Panc1 (cell line): ENCODE measurements around the gene OSBPL9.

ENCODE experiments used
- CTCF ChIP-seq: fragments of 450-650 bp; IDR thresholded peaks from 2 replicates; pipeline ENCODE4 v1.5.1; 2017; ENCODE audit warnings: mild to moderate bottlenecking
- REST ChIP-seq, 2 experiments: IDR thresholded peaks; 2 replicates each; pipeline ENCODE4 v1.6.1; 2011 to 2012; ENCODE audit warnings: low read depth in 2 of 2, control low read depth in 1 of 2, low read length in 1 of 2, mild to moderate bottlenecking in 1 of 2, moderate library complexity in 1 of 2; ENCODE audit not compliant: insufficient read depth in 1 of 2

- no peak for TF ChIP-seq CTCF
- no peak for TF ChIP-seq REST (IDR thresholded peaks at IDR 0.05; ENCODE audit: insufficient read depth in 1 of 2, low read depth in 2 of 2, low read length in 1 of 2)
These were observed 88.1 kb downstream of the OSBPL9 start for GRCh38 chr1:51705035-51705434.
